DOHH2 (cell line): Measurements from ENCODE around the gene RHBDL3.

ENCODE experiments used
- H3F3A ChIP-seq: fragments of 200-600 bp; sonication (generic), shearing (Covaris generic); 2 replicates; pipeline ENCODE4 v1.6.0; 2016; ENCODE audit warnings: antibody characterized with exemption, mild to moderate bottlenecking; ENCODE audit not compliant: control insufficient read depth, insufficient read depth
- H3K27ac ChIP-seq: fragments of 200-600 bp; sonication (generic); 2 replicates; pipeline ENCODE4 v1.5.1; 2014; ENCODE audit warnings: low read depth, mild to moderate bottlenecking, low read length, moderate library complexity
- H3K27me3 ChIP-seq: fragments of 200-600 bp; sonication (generic); 2 replicates; pipeline ENCODE4 v1.6.1; 2014; ENCODE audit warnings: mild to moderate bottlenecking, low read length, mixed read lengths; ENCODE audit not compliant: control insufficient read depth
- H3K36me3 ChIP-seq: fragments of 200-600 bp; sonication (generic); 2 replicates; pipeline ENCODE4 v1.6.1; 2014; ENCODE audit warnings: mild to moderate bottlenecking, low read length, moderate library complexity, mixed read lengths; ENCODE audit not compliant: control insufficient read depth
- H3K4me1 ChIP-seq: fragments of 200-600 bp; sonication (generic); 2 replicates; pipeline ENCODE4 v1.6.1; 2014; ENCODE audit warnings: mild to moderate bottlenecking, low read length, mixed read lengths; ENCODE audit not compliant: control insufficient read depth
- H3K4me2 ChIP-seq: fragments of 200-600 bp; sonication (generic); 2 replicates; pipeline ENCODE4 v1.6.0; 2014; ENCODE audit warnings: mild to moderate bottlenecking, low read length, moderate library complexity
- H3K4me3 ChIP-seq: fragments of 200-600 bp; sonication (generic); 2 replicates; pipeline ENCODE4 v1.5.1; 2014; ENCODE audit warnings: mild to moderate bottlenecking, low read length, mixed read lengths
- H3K79me2 ChIP-seq: fragments of 200-600 bp; sonication (generic); 2 replicates; pipeline ENCODE4 v1.6.1; 2014; ENCODE audit warnings: mild to moderate bottlenecking, low read length, mixed read lengths; ENCODE audit not compliant: control insufficient read depth
- H3K9me2 ChIP-seq: fragments of 200-600 bp; sonication (generic); replicated peaks from 2 replicates; pipeline ENCODE4 v1.6.1; 2014; ENCODE audit warnings: mild to moderate bottlenecking, low read length, mixed read lengths; ENCODE audit not compliant: control insufficient read depth
- H3K9me3 ChIP-seq: fragments of 200-600 bp; sonication (generic); 2 replicates; pipeline ENCODE4 v1.6.1; 2014; ENCODE audit warnings: antibody characterized with exemption, low read length, mixed read lengths; ENCODE audit not compliant: control insufficient read depth, insufficient read depth
- H4K20me1 ChIP-seq: fragments of 200-600 bp; sonication (generic); 2 replicates; pipeline ENCODE4 v1.6.0; 2014; ENCODE audit warnings: low read depth, mild to moderate bottlenecking, antibody characterized with exemption, low read length, moderate library complexity; ENCODE audit not compliant: control insufficient read depth, insufficient read depth
- CTCF ChIP-seq: fragments of 200-600 bp; sonication (generic); IDR thresholded peaks from one replicate; pipeline ENCODE4 v1.5.1; 2014; ENCODE audit warnings: antibody characterized with exemption, mild to moderate bottlenecking, low read depth, low read length; ENCODE audit not compliant: poor library complexity, severe bottlenecking
- EZH2phosphoT487 ChIP-seq: fragments of 200-600 bp; sonication (generic); IDR thresholded peaks from 2 replicates; pipeline ENCODE4 v1.6.1; 2017; ENCODE audit warnings: borderline replicate concordance, mild to moderate bottlenecking, antibody characterized with exemption, low read length, moderate library complexity, mixed read lengths

Gene RHBDL3

GRCh38 chr17:32356750-32357149 lies 91.1 kb downstream of the RHBDL3 start:
- Histone ChIP-seq H3K9me3 (no peaks in the 10 kb centered on the region), H3K27ac (no peak overlapping the region), H3K4me1 (peaks cover 32% of the 10 kb centered on the region), H3K79me2 (peaks cover 95% of the 10 kb centered on the region), H3K36me3 (peaks cover 92% of the 10 kb centered on the region), H3K9me2 (no peaks in the 10 kb centered on the region), H3F3A (peaks cover 12% of the 10 kb centered on the region), H4K20me1 (peaks cover 28% of the 10 kb centered on the region), H3K4me2 (no peak overlapping the region), H3K27me3 (no peaks in the 10 kb centered on the region), H3K4me3 (no peak overlapping the region)
- no peak for TF ChIP-seq CTCF
- TF ChIP-seq EZH2phosphoT487: no peak

GRCh38 chr17:32357615-32358014 lies 92.0 kb downstream of the RHBDL3 start:
- peaks cover 95% of the 10 kb centered on the region for H3K79me2 ChIP-seq
- no peak overlapping the region for H3K4me2 ChIP-seq
- peaks cover 92% of the 10 kb centered on the region for H3K36me3 ChIP-seq
- H3K9me3 ChIP-seq: no peaks in the 10 kb centered on the region
- H3K9me2 ChIP-seq: no peaks in the 10 kb centered on the region
- no peaks in the 10 kb centered on the region for H3K27me3 ChIP-seq
- H3F3A ChIP-seq: peaks cover 17% of the 10 kb centered on the region; the same call in 1 of the 2 replicates
- TF ChIP-seq CTCF (no peak), EZH2phosphoT487 (no peak)
- H3K4me1 ChIP-seq: peaks cover 23% of the 10 kb centered on the region
- no peak overlapping the region for H3K4me3 ChIP-seq
- H4K20me1 ChIP-seq: peaks cover 20% of the 10 kb centered on the region
- H3K27ac ChIP-seq: no peak overlapping the region

- peaks cover 90% of the 10 kb centered on the region for H3K79me2 ChIP-seq
- H3K9me3 ChIP-seq: no peaks in the 10 kb centered on the region
- H3K27me3 ChIP-seq: no peaks in the 10 kb centered on the region
- H3K4me1 ChIP-seq: no peaks in the 10 kb centered on the region
- no peak overlapping the region for H3K4me2 ChIP-seq
- peaks cover 5% of the 10 kb centered on the region; the same call in 1 of the 2 replicates for H4K20me1 ChIP-seq
- H3F3A ChIP-seq: peaks cover 19% of the 10 kb centered on the region
- H3K27ac ChIP-seq: no peak overlapping the region
- TF ChIP-seq EZH2phosphoT487 (no peak), CTCF (no peak)
- no peak overlapping the region for H3K4me3 ChIP-seq
- H3K36me3 ChIP-seq: peaks cover 93% of the 10 kb centered on the region
- H3K9me2 ChIP-seq: no peaks in the 10 kb centered on the region
These were observed 95.6 kb downstream of the RHBDL3 start for GRCh38 chr17:32361270-32361669.
